ENCODE measurements around the gene IGF2BP1. TPM values are rescaled to one million over a fixed set of nuclear protein-coding genes. Genes with fewer than 3 reads are reported as not detected.
"Not testable (repeated sequence)": the region's sequence is repeated elsewhere in the genome, so short reads cannot be mapped to it uniquely, and the experiment has no call there.

The IGF2BP1 gene
- total RNA-seq, 1 donor from 2014 or later = 21.9 TPM

GRCh38 chr17:49016775-49017463, 19.7 kb downstream of the IGF2BP1 start:
- DNase-seq (ENCODE audit: extremely low read depth, low read depth, low spot score) = no peak

- no peak for DNase-seq (ENCODE audit: extremely low read depth, low read depth, low spot score)
Observed at GRCh38 chr17:49018116-49018612, 21.0 kb downstream of the IGF2BP1 start.

- DNase-seq (ENCODE audit: extremely low read depth, low read depth, low spot score) = no peak
Observed at GRCh38 chr17:49018748-49019147, 21.6 kb downstream of the IGF2BP1 start.

- no peak for DNase-seq (ENCODE audit: extremely low read depth, low read depth, low spot score)
Observed at GRCh38 chr17:49020609-49021008, 23.4 kb downstream of the IGF2BP1 start.

- DNase-seq (ENCODE audit: extremely low read depth, low read depth, low spot score) = no peak
Observed at GRCh38 chr17:49021095-49021767, 24.0 kb downstream of the IGF2BP1 start.

GRCh38 chr17:49021768-49022103, 24.6 kb downstream of the IGF2BP1 start:
- DNase-seq (ENCODE audit: extremely low read depth, low read depth, low spot score) = no peak

- DNase-seq (ENCODE audit: extremely low read depth, low read depth, low spot score) = no peak
Observed at GRCh38 chr17:49022391-49022941, 25.3 kb downstream of the IGF2BP1 start.

- no peak for DNase-seq (ENCODE audit: extremely low read depth, low read depth, low spot score)
Observed at GRCh38 chr17:49024523-49024922, 27.3 kb downstream of the IGF2BP1 start.

- not testable (repeated sequence) for DNase-seq (ENCODE audit: extremely low read depth, low read depth, low spot score)
Observed at GRCh38 chr17:49026447-49026846, 29.3 kb downstream of the IGF2BP1 start.

- DNase-seq (ENCODE audit: extremely low read depth, low read depth, low spot score) = no peak
Observed at GRCh38 chr17:49028271-49028670, 31.1 kb downstream of the IGF2BP1 start.

GRCh38 chr17:49029801-49030200, 32.6 kb downstream of the IGF2BP1 start:
- peak; percentile 58 for DNase-seq (ENCODE audit: extremely low read depth, low read depth, low spot score)

- DNase-seq (ENCODE audit: extremely low read depth, low read depth, low spot score) = peak; percentile 67
Observed at GRCh38 chr17:49031965-49032928, 35.1 kb downstream of the IGF2BP1 start.

GRCh38 chr17:49035470-49036269, 38.5 kb downstream of the IGF2BP1 start:
- no peak for DNase-seq (ENCODE audit: extremely low read depth, low read depth, low spot score)

GRCh38 chr17:49036270-49036626, 39.1 kb downstream of the IGF2BP1 start:
- no peak for DNase-seq (ENCODE audit: extremely low read depth, low read depth, low spot score)

- no peak for DNase-seq (ENCODE audit: extremely low read depth, low read depth, low spot score)
Observed at GRCh38 chr17:49038138-49038537, 41.0 kb downstream of the IGF2BP1 start.

GRCh38 chr17:49038544-49038943, 41.4 kb downstream of the IGF2BP1 start:
- no peak for DNase-seq (ENCODE audit: extremely low read depth, low read depth, low spot score)

GRCh38 chr17:49039518-49039917, 42.3 kb downstream of the IGF2BP1 start:
- not testable (repeated sequence) for DNase-seq (ENCODE audit: extremely low read depth, low read depth, low spot score)

GRCh38 chr17:49041527-49041926, 44.3 kb downstream of the IGF2BP1 start:
- no peak for DNase-seq (ENCODE audit: extremely low read depth, low read depth, low spot score)

- DNase-seq (ENCODE audit: extremely low read depth, low read depth, low spot score) = no peak
Observed at GRCh38 chr17:49045376-49045775, 48.2 kb downstream of the IGF2BP1 start.

GRCh38 chr17:49046912-49047311, 49.7 kb downstream of the IGF2BP1 start:
- DNase-seq (ENCODE audit: extremely low read depth, low read depth, low spot score) = no peak
